GM19023 (cell line): ENCODE results near the gene PCNT.
A peak's percentile ranks its signal among the peaks of the same experiment; 100 is the strongest.
"Not testable (repeated sequence)": the region's sequence is repeated elsewhere in the genome, so short reads cannot be mapped to it uniquely, and the experiment has no call there.

Experiments used
- ATAC-seq: cut with Tn5 transposase; IDR thresholded peaks from one replicate; pipeline ENCODE4 v1.9.1; 2021; ENCODE audit warnings: mild to moderate bottlenecking, moderate library complexity; ENCODE audit not compliant: unreplicated experiment

PCNT gene

GRCh38 chr21:46443910-46444309 is 120.0 kb downstream of the PCNT start:
- ATAC-seq = no peak

GRCh38 chr21:46448108-46448507 is 124.2 kb downstream of the PCNT start:
- ATAC-seq = no peak

- ATAC-seq = not testable (repeated sequence)
Observed at GRCh38 chr21:46448855-46449254, 124.9 kb downstream of the PCNT start.

- no peak for ATAC-seq
Observed at GRCh38 chr21:46452710-46453109, 128.8 kb downstream of the PCNT start.

- no peak for ATAC-seq
Observed at GRCh38 chr21:46454142-46454541, 130.2 kb downstream of the PCNT start.

- ATAC-seq = no peak
Observed at GRCh38 chr21:46454634-46455390, 130.9 kb downstream of the PCNT start.

GRCh38 chr21:46455575-46456385 is 131.8 kb downstream of the PCNT start:
- no peak for ATAC-seq

GRCh38 chr21:46456750-46457149 is 132.8 kb downstream of the PCNT start:
- no peak for ATAC-seq

- ATAC-seq = peak; percentile 32
Observed at GRCh38 chr21:46457801-46458314, 133.9 kb downstream of the PCNT start.

- ATAC-seq = peak; percentile 93
Observed at GRCh38 chr21:46458315-46459023, 134.5 kb downstream of the PCNT start, which contains the start of gene DIP2A. Gene DIP2A (plus strand): TSS chr21:46458891. CDS start chr21:46459132, 241 bp downstream.

- no peak for ATAC-seq
Observed at GRCh38 chr21:46459024-46459355, 135.0 kb downstream of the PCNT start.

- no peak for ATAC-seq
Observed at GRCh38 chr21:46459356-46460112, 135.6 kb downstream of the PCNT start.

- no peak for ATAC-seq
Observed at GRCh38 chr21:46461909-46462308, 138.0 kb downstream of the PCNT start.

- not testable (repeated sequence) for ATAC-seq
Observed at GRCh38 chr21:46465153-46465552, 141.2 kb downstream of the PCNT start.

GRCh38 chr21:46465651-46466050 is 141.7 kb downstream of the PCNT start:
- no peak for ATAC-seq

- no peak for ATAC-seq
Observed at GRCh38 chr21:46468108-46468774, 144.3 kb downstream of the PCNT start.

GRCh38 chr21:46469275-46469674 is 145.3 kb downstream of the PCNT start:
- no peak for ATAC-seq

GRCh38 chr21:46471514-46471913 is 147.6 kb downstream of the PCNT start:
- no peak for ATAC-seq

- ATAC-seq = no peak
Observed at GRCh38 chr21:46472246-46472645, 148.3 kb downstream of the PCNT start.

- ATAC-seq = no peak
Observed at GRCh38 chr21:46474382-46474781, 150.4 kb downstream of the PCNT start.
